NB4 (cell line): Measurements from ENCODE around the gene CDH18.

Experiments used
- POLR2A ChIP-seq: IDR thresholded peaks from 2 replicates; pipeline ENCODE4 v1.6.1; 2011; ENCODE audit warnings: mild to moderate bottlenecking; ENCODE audit not compliant: insufficient read length; ENCODE audit errors: extremely low read depth
- TF ChIP-seq, protein P1 (sequence below): IDR thresholded peaks from one replicate; pipeline ENCODE4 v1.5.1; 2012; ENCODE audit warnings: low read depth, low read length
- TF ChIP-seq, protein P2 (sequence below): IDR thresholded peaks from 2 replicates; pipeline ENCODE4 v1.6.1; 2011; ENCODE audit warnings: low read depth, low read length

DNA sequence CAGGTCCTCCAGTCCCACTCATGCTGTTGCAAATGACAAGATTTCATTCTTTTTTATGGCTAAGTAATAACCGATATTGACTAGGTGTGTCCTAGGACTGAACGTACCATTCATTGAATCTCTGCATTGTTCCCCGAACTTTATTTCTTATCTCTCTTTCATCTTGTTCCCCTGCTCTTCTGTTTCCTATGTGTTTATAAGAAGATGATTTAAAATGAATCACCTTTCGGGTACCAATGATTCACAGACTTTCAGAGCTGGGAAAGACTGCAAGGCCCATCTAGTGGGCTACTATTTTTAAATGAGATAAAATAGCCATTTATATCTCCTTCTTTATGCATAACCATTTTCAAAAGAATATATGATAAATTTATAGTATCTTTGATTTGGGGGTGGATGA lies 133.0 kb downstream of the CDH18 start:
- TF ChIP-seq, protein P1, sequence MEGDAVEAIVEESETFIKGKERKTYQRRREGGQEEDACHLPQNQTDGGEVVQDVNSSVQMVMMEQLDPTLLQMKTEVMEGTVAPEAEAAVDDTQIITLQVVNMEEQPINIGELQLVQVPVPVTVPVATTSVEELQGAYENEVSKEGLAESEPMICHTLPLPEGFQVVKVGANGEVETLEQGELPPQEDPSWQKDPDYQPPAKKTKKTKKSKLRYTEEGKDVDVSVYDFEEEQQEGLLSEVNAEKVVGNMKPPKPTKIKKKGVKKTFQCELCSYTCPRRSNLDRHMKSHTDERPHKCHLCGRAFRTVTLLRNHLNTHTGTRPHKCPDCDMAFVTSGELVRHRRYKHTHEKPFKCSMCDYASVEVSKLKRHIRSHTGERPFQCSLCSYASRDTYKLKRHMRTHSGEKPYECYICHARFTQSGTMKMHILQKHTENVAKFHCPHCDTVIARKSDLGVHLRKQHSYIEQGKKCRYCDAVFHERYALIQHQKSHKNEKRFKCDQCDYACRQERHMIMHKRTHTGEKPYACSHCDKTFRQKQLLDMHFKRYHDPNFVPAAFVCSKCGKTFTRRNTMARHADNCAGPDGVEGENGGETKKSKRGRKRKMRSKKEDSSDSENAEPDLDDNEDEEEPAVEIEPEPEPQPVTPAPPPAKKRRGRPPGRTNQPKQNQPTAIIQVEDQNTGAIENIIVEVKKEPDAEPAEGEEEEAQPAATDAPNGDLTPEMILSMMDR, result no peak
- TF ChIP-seq, protein P2, sequence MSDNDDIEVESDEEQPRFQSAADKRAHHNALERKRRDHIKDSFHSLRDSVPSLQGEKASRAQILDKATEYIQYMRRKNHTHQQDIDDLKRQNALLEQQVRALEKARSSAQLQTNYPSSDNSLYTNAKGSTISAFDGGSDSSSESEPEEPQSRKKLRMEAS, result no peak
- TF ChIP-seq POLR2A, result no peak
